HG02798 (cell line): ENCODE data around the gene KTN1.

Experiments
- ATAC-seq: cut with Tn5 transposase; IDR thresholded peaks from one replicate; pipeline ENCODE4 v1.9.1; 2021; ENCODE audit warnings: mild to moderate bottlenecking; ENCODE audit not compliant: unreplicated experiment, poor library complexity

KTN1 gene

GRCh38 chr14:55707365-55707804 is 127.4 kb downstream of the KTN1 start:
- no peak for ATAC-seq

GRCh38 chr14:55710506-55711041 is 130.6 kb downstream of the KTN1 start:
- ATAC-seq: no peak

- ATAC-seq: no peak
Observed at GRCh38 chr14:55711175-55711811, 131.3 kb downstream of the KTN1 start.

GRCh38 chr14:55712491-55712890 is 132.5 kb downstream of the KTN1 start:
- ATAC-seq: no peak

GRCh38 chr14:55713486-55713885 is 133.5 kb downstream of the KTN1 start:
- ATAC-seq: no peak

GRCh38 chr14:55715889-55716288 is 135.9 kb downstream of the KTN1 start:
- ATAC-seq: peak; percentile 92

GRCh38 chr14:55717621-55718020 is 137.6 kb downstream of the KTN1 start:
- ATAC-seq: no peak

GRCh38 chr14:55718551-55718950 is 138.5 kb downstream of the KTN1 start:
- ATAC-seq: no peak

GRCh38 chr14:55720796-55721195 is 140.8 kb downstream of the KTN1 start:
- no peak for ATAC-seq

- ATAC-seq: no peak
Observed at GRCh38 chr14:55721353-55721752, 141.3 kb downstream of the KTN1 start.

GRCh38 chr14:55722054-55722453 is 142.0 kb downstream of the KTN1 start:
- no peak for ATAC-seq

- peak; percentile 29 for ATAC-seq
Observed at GRCh38 chr14:55724736-55725135, 144.7 kb downstream of the KTN1 start.

- no peak for ATAC-seq
Observed at GRCh38 chr14:55730592-55731310, 150.7 kb downstream of the KTN1 start.

GRCh38 chr14:55731311-55731872 is 151.4 kb downstream of the KTN1 start:
- ATAC-seq: no peak

- ATAC-seq: no peak
Observed at GRCh38 chr14:55731881-55732498, 152.0 kb downstream of the KTN1 start.

- ATAC-seq: no peak
Observed at GRCh38 chr14:55733599-55733998, 153.6 kb downstream of the KTN1 start.
